Measurements from ENCODE around the gene AADACL3.

Gene AADACL3

GRCh38 chr1:12769976-12770505, 54.1 kb downstream of the AADACL3 start:
- DNase-seq: no peak

- no peak for DNase-seq
Observed at GRCh38 chr1:12770620-12771019, 54.7 kb downstream of the AADACL3 start.

- DNase-seq: no peak
Observed at GRCh38 chr1:12771186-12771585, 55.3 kb downstream of the AADACL3 start.

GRCh38 chr1:12772520-12772919, 56.6 kb downstream of the AADACL3 start:
- no peak for DNase-seq

- DNase-seq: no peak
Observed at GRCh38 chr1:12773438-12773837, 57.5 kb downstream of the AADACL3 start, which contains the start of gene PRAMEF12. Gene PRAMEF12 (plus strand): TSS chr1:12773738. CDS start chr1:12774868, 1,130 bp downstream.

- DNase-seq: no peak
Observed at GRCh38 chr1:12774801-12775345, 59.0 kb downstream of the AADACL3 start.

GRCh38 chr1:12775443-12775842, 59.5 kb downstream of the AADACL3 start:
- no peak for DNase-seq

- DNase-seq: no peak
Observed at GRCh38 chr1:12776801-12777557, 61.1 kb downstream of the AADACL3 start.

All from stimulated activated CD4-positive, alpha-beta T cell treated with anti-CD3 and anti-CD28 coated beads, Interleukin-1b, Interleukin-23, amount 100 ng/mL, for 48 hours (primary cell).